ENCODE measurements around the gene CHCHD6.

The CHCHD6 gene

GRCh38 chr3:126696701-126697267, 7.3 kb upstream of the CHCHD6 start:
- in situ Hi-C loops (cut with HindIII; ENCODE audit: low sequenced_read_pairs) = loop anchor here (25.0 kb wide), 1 partner anchor 766 kb away; no protein-coding TSS in a partner anchor

GRCh38 chr3:126699011-126699410, 5.0 kb upstream of the CHCHD6 start:
- in situ Hi-C loops (cut with HindIII; ENCODE audit: low sequenced_read_pairs) = loop anchor here (25.0 kb wide), 1 partner anchor 763 kb away; no protein-coding TSS in a partner anchor

- in situ Hi-C loops (cut with HindIII; ENCODE audit: low sequenced_read_pairs) = no loop called here
Observed at GRCh38 chr3:126704494-126705214, 614 bp downstream of the CHCHD6 start.

- in situ Hi-C loops (cut with HindIII; ENCODE audit: low sequenced_read_pairs) = no loop called here
Observed at GRCh38 chr3:126706631-126707030, 2.6 kb downstream of the CHCHD6 start.

GRCh38 chr3:126711121-126711760, 7.2 kb downstream of the CHCHD6 start:
- in situ Hi-C loops (cut with HindIII; ENCODE audit: low sequenced_read_pairs) = no loop called here

GRCh38 chr3:126713199-126713598, 9.2 kb downstream of the CHCHD6 start:
- in situ Hi-C loops (cut with HindIII; ENCODE audit: low sequenced_read_pairs) = no loop called here

- in situ Hi-C loops (cut with HindIII; ENCODE audit: low sequenced_read_pairs) = no loop called here
Observed at GRCh38 chr3:126714276-126714900, 10.3 kb downstream of the CHCHD6 start.

GRCh38 chr3:126714921-126715320, 10.9 kb downstream of the CHCHD6 start:
- in situ Hi-C loops (cut with HindIII; ENCODE audit: low sequenced_read_pairs) = no loop called here

- in situ Hi-C loops (cut with HindIII; ENCODE audit: low sequenced_read_pairs) = no loop called here
Observed at GRCh38 chr3:126715432-126715831, 11.4 kb downstream of the CHCHD6 start.

- in situ Hi-C loops (cut with HindIII; ENCODE audit: low sequenced_read_pairs) = no loop called here
Observed at GRCh38 chr3:126716057-126716456, 12.0 kb downstream of the CHCHD6 start.

- in situ Hi-C loops (cut with HindIII; ENCODE audit: low sequenced_read_pairs) = no loop called here
Observed at GRCh38 chr3:126718561-126719445, 14.8 kb downstream of the CHCHD6 start.

GRCh38 chr3:126720596-126720995, 16.6 kb downstream of the CHCHD6 start:
- in situ Hi-C loops (cut with HindIII; ENCODE audit: low sequenced_read_pairs) = no loop called here

GRCh38 chr3:126721246-126721645, 17.2 kb downstream of the CHCHD6 start:
- in situ Hi-C loops (cut with HindIII; ENCODE audit: low sequenced_read_pairs) = no loop called here

GRCh38 chr3:126723237-126723636, 19.2 kb downstream of the CHCHD6 start:
- in situ Hi-C loops (cut with HindIII; ENCODE audit: low sequenced_read_pairs) = no loop called here

GRCh38 chr3:126723801-126724200, 19.8 kb downstream of the CHCHD6 start:
- in situ Hi-C loops (cut with HindIII; ENCODE audit: low sequenced_read_pairs) = no loop called here

GRCh38 chr3:126728680-126729079, 24.6 kb downstream of the CHCHD6 start:
- in situ Hi-C loops (cut with HindIII; ENCODE audit: low sequenced_read_pairs) = no loop called here

- in situ Hi-C loops (cut with HindIII; ENCODE audit: low sequenced_read_pairs) = no loop called here
Observed at GRCh38 chr3:126730376-126730775, 26.3 kb downstream of the CHCHD6 start.

- in situ Hi-C loops (cut with HindIII; ENCODE audit: low sequenced_read_pairs) = no loop called here
Observed at GRCh38 chr3:126731044-126731443, 27.0 kb downstream of the CHCHD6 start.

GRCh38 chr3:126732281-126733060, 28.4 kb downstream of the CHCHD6 start:
- in situ Hi-C loops (cut with HindIII; ENCODE audit: low sequenced_read_pairs) = no loop called here

- in situ Hi-C loops (cut with HindIII; ENCODE audit: low sequenced_read_pairs) = no loop called here
Observed at GRCh38 chr3:126733061-126733430, 29.0 kb downstream of the CHCHD6 start.

Data from DLD1 (cell line).